ENCODE measurements around the gene THOP1.

The THOP1 gene

GRCh38 chr19:2762783-2763496 is 22.4 kb upstream of the THOP1 start:
- no peak for DNase-seq

- no peak for DNase-seq
Observed at GRCh38 chr19:2763687-2764086, 21.6 kb upstream of the THOP1 start.

DNA sequence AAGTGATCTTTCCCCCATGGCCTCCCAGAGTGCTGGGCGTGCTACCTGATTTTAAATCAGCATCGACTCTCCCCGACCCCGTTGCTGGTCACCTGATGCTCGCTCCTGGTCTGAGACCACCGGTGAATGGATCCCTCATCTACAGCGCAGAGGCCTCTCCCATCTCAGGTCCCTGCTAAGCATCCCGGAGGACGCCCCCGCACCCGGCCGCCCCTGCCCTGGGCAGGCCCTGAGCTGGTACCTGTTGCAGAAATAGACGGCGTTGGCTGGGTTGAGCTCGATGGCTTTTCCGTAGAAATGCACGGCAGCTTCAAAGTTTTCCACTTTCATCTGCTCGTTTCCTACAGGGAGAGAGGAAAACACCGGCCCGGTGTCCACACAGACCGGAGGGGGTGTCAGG is 20.4 kb upstream of the THOP1 start:
- DNase-seq, result no peak

GRCh38 chr19:2765376-2765775 is 19.9 kb upstream of the THOP1 start:
- no peak for DNase-seq

DNA sequence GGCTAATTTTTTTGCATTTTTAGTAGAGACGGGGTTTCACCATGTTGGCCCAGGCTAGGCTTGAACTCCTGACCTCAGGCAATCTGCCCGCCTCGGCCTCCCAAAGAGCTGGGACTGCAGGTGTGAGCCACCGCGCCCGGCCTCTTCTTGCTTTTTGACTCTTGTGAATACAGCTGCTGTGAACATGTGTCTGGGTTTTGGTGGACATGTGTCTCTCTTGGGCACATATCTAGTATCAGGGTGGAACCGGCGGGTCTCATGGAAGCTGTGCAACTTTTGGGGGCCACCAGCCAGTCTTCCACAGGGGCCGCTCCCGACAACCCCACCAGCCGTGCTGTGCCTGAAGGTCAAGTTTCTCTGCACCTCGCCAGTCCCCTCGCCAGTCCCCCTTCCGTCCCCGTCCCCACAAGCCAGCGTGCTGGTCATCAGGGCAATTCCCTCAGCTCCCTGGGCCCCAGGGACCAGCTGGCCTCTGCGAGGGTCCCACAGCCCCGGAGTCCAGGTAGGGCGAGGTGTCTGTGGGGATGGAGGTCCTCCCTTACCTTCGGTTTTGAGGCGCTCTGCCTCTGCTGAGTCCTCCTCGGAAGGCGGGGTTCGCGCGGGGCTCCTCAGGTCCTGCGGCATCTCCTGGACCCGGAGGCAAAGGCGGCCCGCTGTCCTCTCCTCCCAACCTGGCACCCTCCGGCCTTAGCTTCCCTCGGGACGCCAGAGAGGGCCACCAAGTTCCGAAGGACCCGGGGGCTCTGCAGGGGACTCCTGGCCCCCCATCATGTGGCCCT is 18.5 kb upstream of the THOP1 start:
- no peak for DNase-seq

GRCh38 chr19:2767688-2768087 is 17.6 kb upstream of the THOP1 start:
- DNase-seq, result no peak

DNA sequence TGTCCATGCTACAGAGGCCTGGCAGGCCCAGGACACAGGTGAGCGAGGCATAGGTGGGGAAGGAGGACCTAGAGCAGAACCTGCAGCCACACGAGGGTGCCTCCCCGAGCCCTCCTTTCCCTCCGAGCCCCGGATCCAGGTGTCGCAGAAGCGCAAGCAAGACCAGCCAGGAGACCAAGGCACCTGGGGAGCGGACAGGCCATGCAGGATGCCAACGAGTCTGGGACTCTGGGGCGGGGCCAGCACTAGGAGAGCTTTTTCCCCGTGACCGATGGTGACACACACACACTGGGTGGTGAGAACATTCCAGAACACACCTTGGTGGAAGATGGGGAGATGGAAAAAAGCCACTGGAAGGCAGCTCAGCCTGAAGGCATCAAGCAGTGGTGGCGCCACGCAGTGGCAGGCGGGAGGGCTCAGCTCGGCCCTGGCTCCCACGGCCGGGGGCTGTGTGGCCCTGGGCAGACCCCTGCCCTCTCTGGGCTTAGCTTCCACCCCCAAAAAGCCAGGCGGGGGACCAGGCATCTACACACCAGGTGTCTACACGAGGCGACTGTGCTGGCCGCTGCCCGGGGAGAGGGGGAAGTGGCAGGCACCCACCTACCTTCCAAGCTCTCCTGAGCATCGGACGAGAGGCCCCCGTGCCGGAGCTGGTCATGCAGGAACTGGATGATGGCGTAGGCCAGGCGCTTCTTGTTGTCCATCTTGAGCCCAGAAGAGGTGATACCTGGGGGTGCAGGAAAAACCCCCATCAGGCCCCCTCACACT is 16.8 kb upstream of the THOP1 start:
- DNase-seq, result no peak

- no peak for DNase-seq
Observed at GRCh38 chr19:2769218-2769617, 16.1 kb upstream of the THOP1 start.

GRCh38 chr19:2770055-2771013 is 15.0 kb upstream of the THOP1 start:
- DNase-seq, result no peak

GRCh38 chr19:2771786-2772674 is 13.3 kb upstream of the THOP1 start:
- DNase-seq, result no peak

DNA sequence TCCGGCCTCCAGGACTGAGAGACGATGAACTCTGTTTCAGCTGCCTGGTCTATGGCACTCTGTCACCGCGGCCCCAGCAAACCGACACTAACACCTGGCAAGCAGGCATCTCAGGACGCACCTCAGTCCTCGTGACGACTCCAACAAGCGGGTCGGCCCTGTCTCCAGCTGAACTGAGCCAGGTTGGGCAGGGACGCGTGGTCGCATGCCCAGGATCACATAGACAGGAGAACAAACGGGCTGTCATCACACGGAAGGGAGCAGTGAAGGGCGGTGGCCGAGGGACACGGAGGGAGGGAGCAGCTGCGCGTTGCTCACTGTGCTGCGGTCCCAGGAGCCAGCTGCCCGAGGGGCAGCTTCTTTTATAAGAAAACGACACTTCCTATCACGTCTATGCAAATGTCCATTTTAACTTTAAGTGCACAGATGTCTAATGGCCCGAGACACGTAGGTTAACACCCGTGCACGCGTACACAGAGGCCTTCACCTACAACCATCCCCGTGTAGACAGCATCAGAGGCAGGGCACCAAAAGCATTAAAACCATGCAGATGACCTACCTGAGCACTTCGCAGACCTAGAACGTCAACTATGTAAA is 11.1 kb upstream of the THOP1 start:
- no peak for DNase-seq

- peak; percentile 27 for DNase-seq
Observed at GRCh38 chr19:2774953-2775555, 10.2 kb upstream of the THOP1 start.

DNA sequence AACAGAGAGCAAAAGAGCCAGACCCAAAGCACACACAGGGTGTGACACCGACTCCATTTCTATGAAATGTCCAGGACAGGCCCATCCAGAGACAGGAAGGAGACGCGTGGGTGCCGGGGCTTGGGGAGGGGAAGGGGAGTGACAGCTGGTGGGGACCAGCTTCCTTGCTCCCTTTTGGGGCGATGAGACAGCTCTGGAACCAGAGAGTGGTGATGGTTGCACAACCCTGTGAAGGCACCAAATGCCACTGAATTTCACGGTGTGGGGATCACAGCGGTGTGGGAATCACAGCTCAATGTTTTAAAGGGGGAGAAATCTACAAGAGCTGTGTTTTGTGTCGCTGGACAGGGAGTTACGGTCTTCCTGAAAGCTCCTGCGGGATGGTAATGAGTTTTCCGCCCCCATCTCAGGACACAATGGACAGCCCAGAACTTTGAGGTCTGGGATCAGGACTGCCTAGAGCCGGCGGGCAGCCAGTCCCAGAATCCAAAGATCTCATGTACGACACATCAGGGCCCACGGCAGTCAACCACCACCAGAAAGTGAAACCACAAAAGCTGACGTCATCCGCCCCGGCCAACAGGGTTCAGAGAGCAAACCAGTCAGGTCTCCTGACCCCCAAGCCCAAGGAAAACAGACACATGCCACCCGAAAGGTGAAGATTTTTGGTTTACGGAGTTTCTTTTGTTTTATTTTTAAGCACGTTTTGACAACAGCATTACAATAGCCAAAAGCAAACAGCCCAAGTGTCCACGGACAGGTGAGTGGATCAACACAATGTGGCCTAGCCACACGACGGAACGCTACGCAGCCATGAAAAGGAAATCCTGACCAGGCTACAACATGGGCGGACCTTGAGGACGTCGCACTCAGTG is 9.5 kb upstream of the THOP1 start:
- DNase-seq, result peak; percentile 73

DNA sequence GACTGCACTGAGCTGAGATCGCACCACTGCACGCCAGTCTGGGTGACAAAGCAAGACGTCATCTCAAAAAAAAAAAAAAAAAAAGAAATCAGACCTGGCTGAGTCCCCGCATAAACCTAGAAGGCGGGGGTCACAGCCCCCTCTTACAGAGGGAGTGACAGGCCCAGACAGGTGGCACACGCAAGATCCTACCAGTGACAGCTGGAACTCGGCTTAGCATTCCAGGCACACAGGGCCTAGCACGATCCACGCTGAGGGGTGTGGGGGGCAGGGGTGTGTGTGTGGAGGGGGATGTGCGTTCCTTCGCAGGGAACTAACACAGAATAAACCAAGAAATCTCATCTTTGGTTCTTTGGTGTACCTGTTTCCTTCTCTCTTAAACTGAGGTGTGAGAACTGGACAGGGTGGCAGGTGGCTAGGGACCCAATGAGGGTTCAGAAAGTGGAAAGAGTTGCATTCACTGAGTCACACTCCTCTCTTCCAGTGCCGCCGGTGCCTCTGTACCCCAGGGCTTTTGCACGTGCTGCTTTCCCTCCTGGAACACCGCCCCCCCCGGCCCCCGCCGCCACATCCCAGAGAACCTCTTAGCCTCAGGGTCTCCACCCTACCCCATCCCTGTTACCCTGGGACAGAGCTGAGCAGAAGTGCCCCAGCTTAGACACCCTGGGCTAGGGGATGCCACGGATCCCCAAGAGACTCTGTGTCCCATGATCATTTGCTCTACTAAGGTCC is 7.2 kb upstream of the THOP1 start:
- no peak for DNase-seq

DNA sequence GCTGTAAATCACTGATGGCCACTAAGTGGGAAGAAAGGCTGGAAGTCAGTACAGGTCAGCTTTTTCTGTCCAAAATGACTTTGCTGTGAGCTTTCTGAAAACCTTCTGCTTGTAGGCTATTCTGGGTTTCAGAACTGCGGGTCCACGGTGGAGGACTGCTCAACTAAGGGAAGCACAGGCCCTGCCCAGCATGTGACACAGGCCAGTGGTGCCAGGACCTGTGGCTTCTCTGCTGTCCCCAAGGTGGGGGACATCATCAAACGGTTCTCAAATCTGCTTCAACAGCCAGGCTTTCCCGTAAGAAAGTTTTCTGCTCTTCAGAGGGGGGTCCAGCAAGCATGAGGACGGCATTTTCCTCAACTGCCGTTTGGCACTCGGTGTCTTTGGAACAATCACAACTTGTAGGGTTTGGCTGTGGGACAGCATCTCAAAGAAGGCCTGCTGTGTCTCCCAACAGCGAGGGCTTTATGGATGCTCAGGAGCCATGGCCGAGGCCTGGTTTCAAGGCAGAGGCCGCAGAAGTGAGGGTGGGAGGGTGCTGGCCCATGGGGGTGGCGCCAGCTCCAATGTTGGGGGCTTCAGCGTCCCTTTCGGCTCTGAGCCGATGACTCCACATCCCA is 6.1 kb upstream of the THOP1 start:
- DNase-seq, result no peak

DNA sequence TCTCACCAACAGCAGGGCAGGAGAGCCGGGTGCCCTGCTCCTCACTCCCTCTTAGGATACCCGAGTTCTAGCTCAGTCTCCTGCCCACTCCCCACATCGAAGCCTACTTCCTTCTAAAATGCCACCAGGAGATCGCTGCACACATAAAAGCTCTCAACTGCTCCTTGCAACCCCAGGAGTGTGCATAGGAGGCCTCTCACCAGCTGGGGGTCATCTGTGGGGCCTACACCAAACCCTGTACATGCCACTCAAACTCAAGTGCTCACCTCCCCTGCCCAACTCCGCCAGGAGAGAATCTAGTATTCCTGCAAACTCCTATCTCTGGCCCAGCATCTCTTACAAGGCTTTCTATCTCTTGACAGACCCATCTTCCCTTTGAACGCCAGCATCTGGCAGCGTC is 5.0 kb upstream of the THOP1 start:
- DNase-seq, result no peak

DNA sequence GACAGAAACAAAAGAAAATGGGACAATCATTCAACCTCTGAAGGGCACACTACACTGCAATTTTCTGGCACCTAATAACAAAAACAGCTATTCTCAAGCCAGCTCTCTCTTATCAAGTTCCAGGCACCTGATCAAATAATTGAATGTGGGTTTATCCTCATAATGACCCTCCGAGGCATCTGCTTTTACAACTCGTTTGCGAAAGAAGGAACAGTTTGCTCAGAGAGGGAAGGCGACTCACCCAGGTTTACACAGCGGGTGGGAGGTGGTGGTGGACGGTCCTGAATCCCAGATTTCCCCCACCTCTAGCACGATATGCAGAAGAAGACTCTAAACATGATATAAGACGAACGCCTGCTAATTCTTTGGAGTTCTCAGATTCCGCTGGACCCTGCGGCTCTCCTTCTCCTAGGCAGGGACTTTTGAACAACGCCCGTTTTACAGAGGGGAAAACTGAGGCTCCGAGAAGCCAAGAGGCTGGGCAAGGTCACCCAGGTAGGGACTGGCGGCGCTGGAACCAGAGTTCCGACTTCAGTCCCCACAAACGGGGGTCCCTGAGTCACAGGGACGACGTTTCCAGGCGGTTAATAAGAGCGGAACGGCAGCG is 2.9 kb upstream of the THOP1 start:
- no peak for DNase-seq

All from CD4-positive, alpha-beta T cell treated with Interleukin-12 subunit alpha and Interleukin-12 subunit beta, for 1 hour (primary cell).